ENCODE data around the gene PTDSS2. TPM values are rescaled to one million over a fixed set of nuclear protein-coding genes. Genes with fewer than 3 reads are reported as not detected.

Gene PTDSS2
- total and polyA plus RNA-seq, 9 of the 15 experiments (the other 6 are each of a cell fraction or from before 2014, with no cell fraction given) = 0.45 to 53.9 (median 17.2) TPM

- TF ChIP-seq, protein P1, sequence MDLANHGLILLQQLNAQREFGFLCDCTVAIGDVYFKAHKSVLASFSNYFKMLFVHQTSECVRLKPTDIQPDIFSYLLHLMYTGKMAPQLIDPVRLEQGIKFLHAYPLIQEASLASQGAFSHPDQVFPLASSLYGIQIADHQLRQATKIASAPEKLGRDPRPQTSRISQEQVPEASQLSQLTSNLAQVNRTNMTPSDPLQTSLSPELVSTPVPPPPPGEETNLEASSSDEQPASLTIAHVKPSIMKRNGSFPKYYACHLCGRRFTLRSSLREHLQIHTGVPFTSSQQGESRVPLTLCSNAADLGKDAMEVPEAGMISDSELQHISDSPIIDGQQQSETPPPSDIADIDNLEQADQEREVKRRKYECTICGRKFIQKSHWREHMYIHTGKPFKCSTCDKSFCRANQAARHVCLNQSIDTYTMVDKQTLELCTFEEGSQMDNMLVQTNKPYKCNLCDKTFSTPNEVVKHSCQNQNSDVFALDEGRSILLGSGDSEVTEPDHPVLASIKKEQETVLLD (IDR thresholded peaks at IDR 0.05) = peak; percentile 43; the same call in 1 of the 2 replicates
- TF ChIP-seq NFE2 (IDR thresholded peaks at IDR 0.05; ENCODE audit: low read depth) (0 out of 2 replicates have a peak, but pooled peaks have one; percentile 18), BCL6 (CRISPR knock-in tag; IDR thresholded peaks at IDR 0.05) (no peak), ZNF347 (CRISPR knock-in tag; IDR thresholded peaks at IDR 0.05; ENCODE audit: low read depth) (no peak), RAD21 (CRISPR knock-in tag; conservative IDR thresholded peaks at IDR 0.05 in 1 of 2, IDR thresholded peaks at IDR 0.05 in 1 of 2) (no peak), KLF1 (tag; IDR thresholded peaks at IDR 0.05) (no peak), ZNF717 (CRISPR knock-in tag; IDR thresholded peaks at IDR 0.05) (no peak), ZNF830 (CRISPR knock-in tag; IDR thresholded peaks at IDR 0.05) (no peak), CBFA2T2 (conservative IDR thresholded peaks at IDR 0.05) (no peak), TAF9B (IDR thresholded peaks at IDR 0.05; ENCODE audit: partially characterized antibody) (no peak), PCBP1 (IDR thresholded peaks at IDR 0.05; ENCODE audit: low read depth, low read length, poor library complexity, severe bottlenecking) (peak; percentile 57), ZNF584 (CRISPR knock-in tag; IDR thresholded peaks at IDR 0.05; ENCODE audit: low read depth) (peak; percentile 61; the same call in 1 of the 2 replicates), ZFP1 (CRISPR knock-in tag; IDR thresholded peaks at IDR 0.05) (no peak), GABPB2 (CRISPR knock-in tag; conservative IDR thresholded peaks at IDR 0.05) (no peak), NR2C1 (IDR thresholded peaks at IDR 0.05) (peak; percentile 70), NR2C1 (tag; IDR thresholded peaks at IDR 0.05) (peak; percentile 76), HMG20B (CRISPR knock-in tag; IDR thresholded peaks at IDR 0.05) (no peak), RBM22 (IDR thresholded peaks at IDR 0.05; ENCODE audit: low read depth, low read length, poor library complexity, severe bottlenecking) (no peak)
- TF ChIP-seq, protein P2, sequence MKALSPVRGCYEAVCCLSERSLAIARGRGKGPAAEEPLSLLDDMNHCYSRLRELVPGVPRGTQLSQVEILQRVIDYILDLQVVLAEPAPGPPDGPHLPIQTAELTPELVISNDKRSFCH (CRISPR knock-in tag; IDR thresholded peaks at IDR 0.05) = no peak
- TF ChIP-seq, protein P2 (tag; IDR thresholded peaks at IDR 0.05) = peak; percentile 75; the same call in 1 of the 2 replicates
- TF ChIP-seq, protein P3, sequence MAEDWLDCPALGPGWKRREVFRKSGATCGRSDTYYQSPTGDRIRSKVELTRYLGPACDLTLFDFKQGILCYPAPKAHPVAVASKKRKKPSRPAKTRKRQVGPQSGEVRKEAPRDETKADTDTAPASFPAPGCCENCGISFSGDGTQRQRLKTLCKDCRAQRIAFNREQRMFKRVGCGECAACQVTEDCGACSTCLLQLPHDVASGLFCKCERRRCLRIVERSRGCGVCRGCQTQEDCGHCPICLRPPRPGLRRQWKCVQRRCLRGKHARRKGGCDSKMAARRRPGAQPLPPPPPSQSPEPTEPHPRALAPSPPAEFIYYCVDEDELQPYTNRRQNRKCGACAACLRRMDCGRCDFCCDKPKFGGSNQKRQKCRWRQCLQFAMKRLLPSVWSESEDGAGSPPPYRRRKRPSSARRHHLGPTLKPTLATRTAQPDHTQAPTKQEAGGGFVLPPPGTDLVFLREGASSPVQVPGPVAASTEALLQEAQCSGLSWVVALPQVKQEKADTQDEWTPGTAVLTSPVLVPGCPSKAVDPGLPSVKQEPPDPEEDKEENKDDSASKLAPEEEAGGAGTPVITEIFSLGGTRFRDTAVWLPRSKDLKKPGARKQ (CRISPR knock-in tag; IDR thresholded peaks at IDR 0.05) = no peak
- TF ChIP-seq, protein P4, sequence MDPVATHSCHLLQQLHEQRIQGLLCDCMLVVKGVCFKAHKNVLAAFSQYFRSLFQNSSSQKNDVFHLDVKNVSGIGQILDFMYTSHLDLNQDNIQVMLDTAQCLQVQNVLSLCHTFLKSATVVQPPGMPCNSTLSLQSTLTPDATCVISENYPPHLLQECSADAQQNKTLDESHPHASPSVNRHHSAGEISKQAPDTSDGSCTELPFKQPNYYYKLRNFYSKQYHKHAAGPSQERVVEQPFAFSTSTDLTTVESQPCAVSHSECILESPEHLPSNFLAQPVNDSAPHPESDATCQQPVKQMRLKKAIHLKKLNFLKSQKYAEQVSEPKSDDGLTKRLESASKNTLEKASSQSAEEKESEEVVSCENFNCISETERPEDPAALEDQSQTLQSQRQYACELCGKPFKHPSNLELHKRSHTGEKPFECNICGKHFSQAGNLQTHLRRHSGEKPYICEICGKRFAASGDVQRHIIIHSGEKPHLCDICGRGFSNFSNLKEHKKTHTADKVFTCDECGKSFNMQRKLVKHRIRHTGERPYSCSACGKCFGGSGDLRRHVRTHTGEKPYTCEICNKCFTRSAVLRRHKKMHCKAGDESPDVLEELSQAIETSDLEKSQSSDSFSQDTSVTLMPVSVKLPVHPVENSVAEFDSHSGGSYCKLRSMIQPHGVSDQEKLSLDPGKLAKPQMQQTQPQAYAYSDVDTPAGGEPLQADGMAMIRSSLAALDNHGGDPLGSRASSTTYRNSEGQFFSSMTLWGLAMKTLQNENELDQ (CRISPR knock-in tag; IDR thresholded peaks at IDR 0.05; ENCODE audit: borderline replicate concordance) = no peak
Observed at GRCh38 chr11:449889-450808, at the start of gene PTDSS2 (continued).
